GM18499 (cell line): ENCODE results near the gene PRAMEF2.
"Not testable (repeated sequence)": the region's sequence is repeated elsewhere in the genome, so short reads cannot be mapped to it uniquely, and the experiment has no call there.

ENCODE experiments used
- ATAC-seq: cut with Tn5 transposase; IDR thresholded peaks from one replicate; pipeline ENCODE4 v1.9.1; 2021; ENCODE audit warnings: moderate number of reproducible peaks; ENCODE audit not compliant: insufficient read depth, unreplicated experiment

The PRAMEF2 gene

GRCh38 chr1:12856786-12857185 lies at the start of gene PRAMEF2:
Gene PRAMEF2 (plus strand): TSS chr1:12857086. CDS start chr1:12859010, 1,924 bp downstream.
- not testable (repeated sequence) for ATAC-seq

- ATAC-seq: no peak
Measured at GRCh38 chr1:12809933-12810332, 47.0 kb upstream of the PRAMEF2 start.

GRCh38 chr1:12810691-12811408 lies 46.0 kb upstream of the PRAMEF2 start:
- ATAC-seq: no peak

GRCh38 chr1:12811409-12811784 lies 45.5 kb upstream of the PRAMEF2 start:
- ATAC-seq: no peak

- ATAC-seq: not testable (repeated sequence)
Measured at GRCh38 chr1:12819061-12819460, 37.8 kb upstream of the PRAMEF2 start.

- ATAC-seq: not testable (repeated sequence)
Measured at GRCh38 chr1:12831310-12831709, 25.6 kb upstream of the PRAMEF2 start, which contains the start of gene PRAMEF11. Gene PRAMEF11 (minus strand): TSS chr1:12831410. CDS start chr1:12828789, 2,621 bp downstream.

GRCh38 chr1:12833251-12833650 lies 23.6 kb upstream of the PRAMEF2 start:
- ATAC-seq: not testable (repeated sequence)

- not testable (repeated sequence) for ATAC-seq
Measured at GRCh38 chr1:12848620-12849019, 8.3 kb upstream of the PRAMEF2 start, which contains the start of gene HNRNPCL1. Gene HNRNPCL1 (minus strand): TSS chr1:12848720. CDS start chr1:12848289, 431 bp downstream.

GRCh38 chr1:12851779-12852178 lies 5.1 kb upstream of the PRAMEF2 start:
- ATAC-seq: no peak

GRCh38 chr1:12863131-12863880 lies 6.4 kb downstream of the PRAMEF2 start:
- not testable (repeated sequence) for ATAC-seq

- ATAC-seq: not testable (repeated sequence)
Measured at GRCh38 chr1:12878453-12878852, 21.6 kb downstream of the PRAMEF2 start.

GRCh38 chr1:12886101-12886500 lies 29.2 kb downstream of the PRAMEF2 start, which contains the start of gene PRAMEF4:
Gene PRAMEF4 (minus strand): TSS chr1:12886201. CDS start chr1:12883394, 2,807 bp downstream.
- not testable (repeated sequence) for ATAC-seq

- not testable (repeated sequence) for ATAC-seq
Measured at GRCh38 chr1:12898170-12898569, 41.3 kb downstream of the PRAMEF2 start, which contains the start of gene PRAMEF10. Gene PRAMEF10 (minus strand): TSS chr1:12898270. CDS start chr1:12895847, 2,423 bp downstream.

- ATAC-seq: not testable (repeated sequence)
Measured at GRCh38 chr1:12899186-12899585, 42.3 kb downstream of the PRAMEF2 start.

- not testable (repeated sequence) for ATAC-seq
Measured at GRCh38 chr1:12903793-12904572, 47.1 kb downstream of the PRAMEF2 start.
